SK-N-MC (cell line): Measurements from ENCODE around the gene TAX1BP1.
"Not testable (repeated sequence)": the region's sequence is repeated elsewhere in the genome, so short reads cannot be mapped to it uniquely, and the experiment has no call there.

Experiments
- EZH2 ChIP-seq: fragments of 200-600 bp; sonication (generic); IDR thresholded peaks from one replicate; pipeline ENCODE4 v1.6.1; 2017; ENCODE audit warnings: antibody characterized with exemption
- FOXP2 ChIP-seq: optimal IDR thresholded peaks from 2 replicates; pipeline ENCODE3; 2011; ENCODE audit warnings: mild to moderate bottlenecking, moderate library complexity; ENCODE audit not compliant: insufficient read depth; ENCODE audit errors: extremely low read length, control extremely low read depth
- POLR2AphosphoS5 ChIP-seq: IDR thresholded peaks from 2 replicates; pipeline ENCODE4 v1.6.1; 2012; ENCODE audit warnings: mild to moderate bottlenecking, low read depth, low read length, borderline replicate concordance

- TF ChIP-seq POLR2AphosphoS5, FOXP2, EZH2: not testable (repeated sequence)
Measured at GRCh38 chr7:27856703-27857485, 116.9 kb downstream of the TAX1BP1 start.
